Measurements from ENCODE around the gene ARHGAP18.

ARHGAP18 gene

DNA sequence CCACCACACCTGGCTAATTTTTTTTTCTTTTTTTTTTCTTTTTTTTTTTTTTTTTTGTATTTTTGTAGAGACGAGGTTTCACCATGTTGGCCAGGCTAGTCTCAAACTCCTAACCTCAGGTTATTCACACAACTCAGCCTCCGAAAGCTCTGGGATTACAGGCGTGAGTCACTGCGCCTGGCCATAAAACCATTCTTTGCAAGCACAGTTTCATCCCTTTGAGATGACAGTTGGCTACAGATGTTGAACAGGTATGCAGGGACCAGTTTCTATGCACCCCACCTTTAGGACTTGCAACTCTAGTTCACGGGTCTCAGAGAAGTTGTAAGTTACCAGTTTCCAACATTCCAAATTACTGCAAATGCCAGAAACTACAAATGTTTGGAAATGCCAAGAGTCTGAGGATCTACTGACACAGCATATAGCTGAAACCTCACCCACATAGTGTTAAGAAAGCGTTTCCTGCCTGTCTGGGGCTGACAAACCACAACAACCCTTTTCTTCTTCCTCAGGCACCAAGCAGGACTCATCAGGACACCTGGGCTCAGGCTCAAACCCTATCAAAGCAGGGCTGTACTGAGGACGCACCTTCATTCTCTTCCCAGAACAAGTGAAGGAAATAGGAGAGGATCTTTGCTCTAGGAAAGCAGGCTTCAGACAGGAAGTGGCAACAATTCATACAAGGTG, 22.9 kb downstream of the ARHGAP18 start:
- DNase-seq = no peak

DNA sequence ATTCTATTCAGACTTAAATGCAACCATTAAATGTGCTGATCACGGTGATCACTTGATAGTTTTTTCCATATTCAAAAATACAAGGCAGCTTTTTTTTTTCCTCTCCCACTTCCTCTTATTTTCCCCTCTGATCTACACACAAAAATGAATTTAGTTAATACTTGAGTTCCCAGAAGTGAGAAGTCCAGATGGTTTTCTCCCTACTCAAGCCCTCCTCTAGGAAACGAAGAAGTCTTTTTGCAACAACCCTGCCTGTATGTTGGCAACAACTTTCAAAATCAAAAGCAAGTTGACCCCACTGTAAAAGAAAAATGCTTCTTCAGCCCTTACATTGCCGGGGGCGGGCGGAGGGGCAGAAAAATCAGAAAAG, 24.3 kb downstream of the ARHGAP18 start:
- no peak for DNase-seq

DNA sequence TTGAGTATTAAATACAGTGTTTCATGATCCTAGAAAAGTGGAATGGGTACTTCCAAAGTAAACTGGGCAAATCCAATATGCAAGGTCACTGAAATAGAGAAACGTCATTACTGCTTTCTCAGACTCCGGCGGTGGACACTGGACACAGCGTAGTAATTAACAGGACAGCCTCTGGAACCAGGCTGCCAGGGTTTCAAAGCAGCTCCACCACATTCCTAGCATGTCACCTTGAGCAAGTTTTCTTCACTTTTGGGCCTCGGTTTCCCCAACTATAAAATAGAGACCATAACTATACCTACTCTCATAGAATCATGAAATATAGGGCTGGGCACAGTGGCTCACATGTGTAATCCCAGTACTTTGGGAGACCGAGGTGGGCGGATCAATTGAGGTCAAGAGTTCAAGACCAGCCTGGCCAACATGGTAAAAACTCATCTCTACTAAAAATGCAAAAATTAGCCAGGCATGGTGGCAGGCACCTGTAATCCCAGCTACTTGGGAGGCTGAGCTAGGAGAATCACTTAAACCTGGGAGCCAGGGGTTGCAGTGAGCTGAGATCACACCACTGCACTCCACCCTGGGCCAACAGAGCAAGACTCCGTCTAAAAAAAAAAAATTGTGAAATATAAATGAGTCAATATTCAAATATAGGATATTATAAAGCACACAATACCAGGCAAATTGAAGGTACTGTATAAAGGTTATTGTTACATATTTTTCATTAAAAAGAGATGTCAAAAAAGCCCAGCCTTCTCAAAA, 24.9 kb downstream of the ARHGAP18 start:
- DNase-seq = no peak

DNA sequence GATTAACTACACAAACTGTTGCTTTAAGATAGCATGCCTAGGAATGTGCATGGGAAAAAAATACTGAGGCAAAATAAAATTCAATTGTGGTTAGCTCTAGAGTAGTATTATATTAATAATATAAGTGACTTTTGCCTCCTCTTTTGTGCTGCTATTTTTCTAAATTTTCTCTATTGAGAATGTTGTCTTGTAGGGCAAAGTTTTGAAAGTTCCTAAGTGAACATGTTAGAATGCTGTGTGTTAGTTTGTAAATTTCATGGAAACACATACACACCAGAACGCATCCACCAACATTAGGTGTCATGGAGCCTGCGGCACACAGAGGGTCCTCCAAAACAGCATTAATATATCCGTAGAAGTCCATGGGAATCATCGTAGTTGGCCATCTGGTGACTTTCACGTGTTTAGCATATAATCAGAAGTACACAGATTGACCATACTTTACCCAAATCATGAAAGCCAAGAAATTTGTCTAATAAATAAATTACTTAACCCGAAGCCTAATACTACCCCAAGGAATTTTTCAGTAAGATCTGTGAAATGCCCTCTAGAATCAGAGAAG, 25.6 kb downstream of the ARHGAP18 start:
- DNase-seq = no peak

DNA sequence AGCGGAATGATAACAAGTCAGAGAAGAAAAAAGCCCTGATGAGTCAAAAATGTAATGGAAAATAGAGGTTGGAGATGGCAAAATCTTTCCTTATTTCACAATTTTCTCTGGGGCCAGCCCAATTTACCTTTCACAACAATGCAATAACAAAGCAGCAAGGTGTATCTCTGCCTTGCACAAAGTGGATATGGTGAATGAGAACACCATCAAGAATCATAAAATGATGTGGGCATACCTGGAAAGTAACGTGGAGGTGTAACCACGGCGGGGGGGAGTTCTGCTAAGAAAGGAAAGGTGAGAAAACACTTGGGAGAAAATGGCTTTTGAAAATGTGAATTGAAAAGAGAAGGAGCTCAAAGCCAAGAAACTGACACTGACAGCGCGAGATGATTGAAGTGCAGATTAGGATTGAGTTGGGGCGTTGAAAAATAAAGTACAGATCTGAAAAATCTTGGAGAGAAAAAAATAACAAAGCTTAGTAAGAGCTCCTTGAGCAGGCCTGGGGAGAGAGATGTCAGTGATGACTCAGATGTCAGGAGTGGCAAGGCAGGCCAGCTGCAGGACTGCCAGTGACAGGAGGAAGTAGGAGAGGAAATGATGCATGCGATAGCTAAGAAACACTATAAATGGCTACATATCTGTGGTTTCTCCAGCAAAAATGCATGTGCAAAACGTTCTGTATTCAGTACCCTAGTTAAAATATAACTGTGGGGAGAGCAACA, 26.2 kb downstream of the ARHGAP18 start:
- no peak for DNase-seq

DNA sequence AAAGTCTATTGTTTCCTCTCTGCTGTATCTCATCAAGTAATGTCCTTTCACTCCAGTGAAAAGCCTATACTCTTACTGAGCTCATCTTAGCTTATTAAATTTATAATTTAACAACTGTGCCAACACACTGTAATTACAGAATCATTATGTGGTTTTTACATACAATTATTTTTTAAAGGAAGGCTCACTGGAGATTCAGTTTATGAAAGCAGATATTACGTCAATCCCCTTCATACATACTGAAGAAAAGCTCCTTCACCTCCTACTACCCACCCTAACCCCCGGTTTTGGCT, 28.1 kb downstream of the ARHGAP18 start:
- DNase-seq = peak; percentile 18

DNA sequence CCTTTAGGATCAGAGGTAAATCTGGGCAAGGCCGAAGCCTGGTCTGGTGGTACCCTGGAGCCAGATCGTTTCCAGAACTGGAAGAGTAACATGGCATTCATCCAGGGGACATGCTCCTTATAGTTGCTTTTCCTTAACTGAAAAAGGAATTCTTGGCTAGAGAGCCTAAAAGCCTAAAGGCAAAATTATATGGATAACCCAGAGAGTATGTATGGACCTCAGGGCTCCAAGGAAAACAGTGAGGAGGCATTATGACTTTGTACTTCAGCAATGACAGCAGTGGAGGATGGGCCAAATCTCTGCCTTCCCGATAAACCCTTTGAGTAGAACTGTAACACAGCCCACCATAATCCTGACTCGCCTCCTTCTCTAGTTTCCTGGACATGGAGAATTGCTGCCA, 29.3 kb downstream of the ARHGAP18 start:
- no peak for DNase-seq

DNA sequence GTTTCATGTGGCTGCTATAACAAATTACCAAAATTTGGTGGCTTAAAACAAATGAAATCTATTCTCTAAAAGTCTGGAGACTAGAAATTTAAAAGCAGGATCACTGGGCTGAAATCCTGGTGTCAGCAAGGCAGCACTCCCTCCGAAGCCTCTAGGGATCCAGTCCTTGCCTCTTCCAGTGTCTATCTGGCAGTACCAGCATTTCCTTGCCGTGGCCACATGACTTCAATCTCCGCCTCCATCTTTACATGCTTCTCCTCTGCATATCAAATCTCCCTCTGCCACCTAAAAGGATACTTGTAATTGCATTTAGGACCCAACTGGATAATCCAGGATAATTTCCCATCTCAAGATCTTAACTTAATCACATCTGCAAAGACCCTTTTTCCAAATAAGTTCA, 30.2 kb downstream of the ARHGAP18 start:
- no peak for DNase-seq

DNA sequence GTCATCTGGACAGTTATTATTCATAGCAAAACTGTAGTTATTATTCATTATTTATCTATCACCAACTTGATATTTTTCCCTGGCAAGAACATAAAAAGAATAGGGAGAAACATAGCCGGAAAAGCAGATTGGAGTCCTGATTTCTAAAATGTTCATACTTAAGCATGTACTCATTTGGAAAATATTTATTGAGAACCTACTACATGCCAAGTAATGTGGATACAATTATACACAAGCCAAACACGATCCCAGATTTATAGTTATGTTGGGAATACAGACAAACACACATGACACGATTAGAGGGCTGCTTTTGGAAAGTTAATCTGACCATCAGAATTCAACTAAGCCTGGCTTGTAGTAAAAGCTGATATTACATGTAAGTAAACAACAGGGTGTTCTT, 30.7 kb downstream of the ARHGAP18 start:
- no peak for DNase-seq

DNA sequence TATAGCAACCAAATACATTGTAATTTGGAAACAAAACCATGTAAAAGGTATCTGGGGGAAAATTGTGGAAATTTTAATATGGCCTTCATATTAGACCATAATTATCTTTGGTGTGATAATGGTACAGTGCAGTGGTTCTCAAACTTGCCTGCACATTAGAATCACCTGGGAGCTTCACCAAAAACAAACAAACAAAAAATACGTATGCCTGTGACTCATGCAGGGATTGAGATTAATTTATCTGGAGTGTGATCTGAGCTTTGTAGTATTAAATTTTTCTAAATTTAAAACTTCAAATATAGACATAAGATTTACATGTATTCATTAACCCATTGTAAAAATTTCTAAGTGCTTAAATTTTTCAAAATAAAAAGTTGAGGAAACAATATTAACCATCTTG, 31.5 kb downstream of the ARHGAP18 start:
- DNase-seq = no peak

DNA sequence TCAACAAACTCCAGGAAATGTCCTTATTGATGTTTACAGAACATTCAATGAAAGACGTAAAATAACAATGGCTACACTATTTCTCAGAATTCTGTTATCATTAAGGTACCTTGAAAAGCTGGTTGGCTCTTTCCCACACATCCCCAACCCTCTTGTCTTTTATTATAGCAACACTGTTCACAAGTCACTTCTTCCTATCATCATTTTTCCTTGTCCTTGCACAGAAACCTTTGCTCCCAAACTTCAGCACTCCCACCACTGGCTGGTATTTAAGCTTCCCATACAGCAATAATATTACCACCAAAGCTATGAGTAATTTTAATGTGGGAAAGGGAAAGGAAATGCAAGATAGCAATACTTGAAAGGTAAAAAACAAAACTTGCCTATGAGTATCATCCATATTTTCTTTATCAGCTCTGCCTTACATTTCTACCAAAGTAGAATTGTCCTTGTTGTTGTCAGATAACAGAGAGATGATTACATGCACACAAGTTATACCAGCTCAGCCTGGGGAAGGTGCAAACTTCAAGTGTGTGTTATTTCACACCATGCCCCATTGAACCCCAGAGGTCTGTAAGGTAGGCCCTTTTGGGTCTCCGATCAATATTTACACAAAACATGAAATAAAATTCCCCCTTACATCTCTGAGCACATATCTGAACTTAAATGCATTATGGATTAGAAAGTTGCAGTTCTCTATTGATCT, 32.2 kb downstream of the ARHGAP18 start:
- no peak for DNase-seq

DNA sequence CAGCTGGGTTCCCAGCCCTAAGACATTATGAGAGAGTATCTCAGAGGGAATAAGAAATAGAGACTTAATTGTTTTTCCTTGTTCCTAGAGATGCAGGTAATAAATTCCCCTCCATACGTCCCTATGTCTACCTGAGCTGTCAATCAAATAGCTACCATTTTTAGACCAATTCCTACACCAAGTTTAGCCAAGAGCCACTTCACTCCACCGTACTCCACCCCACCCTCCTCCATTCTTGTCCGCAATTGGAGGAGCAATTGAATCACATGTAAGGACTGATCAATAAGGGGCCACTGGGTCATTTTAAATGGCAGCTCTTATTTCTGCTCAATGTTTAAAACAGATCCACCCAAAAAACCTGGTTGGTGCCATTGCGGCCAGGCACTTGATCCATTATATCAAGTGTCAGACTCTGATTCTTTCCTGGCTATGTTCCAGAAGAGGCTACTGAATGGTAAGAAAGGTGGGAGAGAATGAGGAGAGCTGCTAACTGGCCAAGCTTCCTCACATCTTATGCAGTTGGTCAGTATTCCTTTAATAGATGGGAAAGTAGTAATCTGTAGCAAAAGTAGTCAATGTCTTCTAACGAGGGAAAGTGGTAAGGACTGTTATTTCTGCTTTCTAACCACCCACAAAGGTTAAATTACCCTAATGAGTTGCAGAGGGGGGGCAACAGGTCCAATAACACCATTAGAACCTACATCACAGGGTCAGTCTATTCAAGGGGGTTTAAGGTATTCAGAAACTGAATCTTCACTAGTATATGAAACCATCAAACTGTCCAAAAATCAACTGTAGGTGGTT, 34.1 kb downstream of the ARHGAP18 start:
- DNase-seq = no peak

DNA sequence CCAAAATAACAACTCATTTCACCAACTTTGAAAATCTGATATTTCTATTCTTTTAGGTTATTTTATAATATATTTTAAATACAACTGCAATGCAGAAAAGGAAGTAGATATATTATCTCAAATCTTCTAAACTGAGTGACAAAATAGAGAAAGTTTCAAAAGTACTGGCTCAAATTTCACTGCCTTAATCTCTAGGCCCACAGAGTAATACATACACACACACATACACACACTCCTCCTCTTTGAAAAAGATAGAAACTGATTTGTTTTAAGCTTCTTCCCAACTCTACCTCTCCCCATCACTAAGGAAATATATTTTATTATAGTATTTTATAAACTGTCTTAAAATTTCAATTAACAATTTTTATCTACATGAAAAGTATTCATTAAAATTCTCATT, 36.2 kb downstream of the ARHGAP18 start:
- DNase-seq = no peak

DNA sequence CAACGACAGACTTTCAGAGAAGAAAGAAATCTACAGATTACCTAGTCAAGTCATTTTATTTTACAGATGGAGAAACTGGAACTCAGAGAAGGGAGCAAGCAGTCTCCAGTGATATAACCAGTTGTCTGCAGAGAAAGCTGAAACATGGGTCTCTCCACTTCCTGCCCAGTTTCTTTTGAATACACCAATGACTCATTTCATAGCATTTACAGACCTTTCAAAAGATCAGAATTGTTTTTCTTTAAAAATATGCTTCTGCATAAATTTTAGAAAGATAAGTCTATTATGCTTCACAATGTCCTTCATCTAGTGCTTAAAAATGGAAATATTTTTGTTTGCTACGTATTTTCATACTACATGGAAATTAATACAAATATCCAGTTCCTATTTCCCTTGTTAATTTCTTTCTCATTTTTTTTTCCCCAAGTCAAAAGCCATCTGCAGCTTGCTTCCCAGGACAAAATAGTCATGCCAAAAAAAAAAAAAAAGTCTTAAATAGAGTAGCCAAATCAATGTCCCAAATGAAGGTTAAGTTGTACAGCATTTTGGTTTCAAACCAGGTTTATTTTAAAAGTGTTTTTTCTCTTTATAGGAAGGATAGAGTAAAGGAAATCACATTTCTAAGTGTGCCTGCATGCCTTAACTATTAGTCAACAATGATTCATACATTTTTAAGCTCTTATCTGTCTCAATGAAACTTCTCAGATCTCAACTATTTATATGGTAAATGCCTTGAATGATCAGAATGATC, 36.9 kb downstream of the ARHGAP18 start:
- no peak for DNase-seq

DNA sequence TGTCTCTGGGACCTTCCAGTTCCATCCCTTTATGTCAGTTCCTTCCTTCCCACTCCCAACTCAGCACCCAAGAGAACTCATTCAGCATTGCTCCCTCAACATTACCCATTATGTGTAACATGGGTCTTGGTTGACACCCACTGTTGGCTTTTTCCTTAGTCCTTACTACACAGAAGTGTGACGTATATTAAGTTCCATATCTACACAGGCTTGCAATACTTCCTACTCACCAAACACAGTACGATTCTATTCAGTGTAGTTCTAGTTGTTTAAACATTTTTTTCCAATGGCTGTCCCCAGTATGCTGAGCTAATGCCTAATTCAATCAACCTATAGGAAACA, 37.7 kb downstream of the ARHGAP18 start:
- no peak for DNase-seq

DNA sequence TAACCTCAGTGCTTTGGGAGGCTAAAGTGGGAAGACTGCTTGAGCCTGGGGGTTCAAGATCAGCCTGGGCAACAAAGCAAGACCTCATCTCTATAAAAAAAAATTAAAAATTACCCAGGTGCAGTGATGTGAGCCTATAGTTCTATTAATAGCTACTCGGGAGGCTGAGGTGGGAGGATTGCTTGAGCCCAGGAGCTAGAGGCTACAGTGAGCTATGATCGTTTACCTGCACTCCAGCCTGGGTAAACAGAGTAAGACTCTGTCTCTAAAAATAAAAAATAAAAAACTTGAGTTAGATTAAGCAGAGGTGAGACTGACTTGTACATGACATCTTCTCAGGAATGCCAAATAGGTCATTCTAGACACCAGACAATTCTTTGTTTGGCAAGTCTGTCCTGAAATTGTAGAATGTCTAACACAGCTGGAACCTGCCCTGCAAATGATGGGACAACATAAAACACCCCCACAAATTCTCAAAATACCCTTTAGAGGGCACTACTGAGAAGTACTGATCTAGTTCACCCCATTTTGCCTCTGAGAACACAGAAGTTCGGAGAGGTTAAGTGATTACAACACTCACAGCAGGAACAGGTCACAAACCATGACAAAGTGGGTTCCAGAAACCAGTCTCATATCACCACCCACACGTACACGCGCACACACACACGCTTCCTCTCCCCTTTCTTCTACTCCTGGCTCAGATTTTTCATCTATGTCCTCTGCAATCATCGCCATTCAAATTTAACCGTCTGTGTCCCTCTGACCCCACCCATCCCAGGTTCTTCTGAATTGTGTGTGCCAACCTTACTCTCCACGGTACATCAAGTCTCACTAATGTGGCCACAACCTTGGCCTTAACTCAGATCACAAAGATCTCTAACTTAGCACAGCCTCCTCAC, 38.3 kb downstream of the ARHGAP18 start:
- DNase-seq = no peak

DNA sequence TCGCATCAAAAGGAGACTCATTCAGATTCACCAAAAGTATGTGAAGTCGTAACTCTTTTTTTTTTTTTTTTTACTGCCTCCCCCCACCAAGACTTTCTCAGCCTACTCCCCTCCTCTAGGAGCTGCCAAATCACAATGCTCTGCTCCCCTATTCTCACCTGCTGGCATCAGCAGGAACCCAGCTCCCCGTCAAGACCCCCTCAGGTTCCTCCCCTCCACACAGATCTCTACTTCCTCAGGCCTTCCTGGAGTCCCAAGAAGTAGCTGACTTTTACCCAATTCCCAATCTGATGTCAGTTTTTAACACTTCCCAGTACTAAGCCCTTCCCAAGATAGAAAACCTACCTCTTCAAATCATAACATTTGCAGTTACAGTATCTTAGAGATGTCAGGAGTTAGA, 39.3 kb downstream of the ARHGAP18 start:
- DNase-seq = no peak

DNA sequence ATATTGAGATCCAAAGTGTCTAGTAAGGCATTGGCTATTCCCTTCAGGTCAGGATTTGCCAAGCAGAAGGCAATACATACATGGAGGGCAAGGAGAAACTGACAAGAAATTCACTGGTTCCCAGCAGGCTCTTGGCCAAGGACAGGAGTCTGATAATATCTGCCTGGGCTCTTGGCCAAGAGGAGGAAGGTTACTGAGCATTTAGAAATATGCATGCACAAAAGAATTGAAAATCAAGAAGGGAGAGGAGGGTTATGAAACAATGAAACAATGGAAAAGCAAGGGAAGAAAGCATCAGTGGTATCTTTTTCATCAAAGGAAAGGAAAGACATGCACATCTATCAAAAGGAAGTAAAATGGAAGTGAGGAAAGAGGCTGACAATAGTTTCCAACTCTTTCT, 42.4 kb downstream of the ARHGAP18 start:
- DNase-seq = peak; percentile 50

DNA sequence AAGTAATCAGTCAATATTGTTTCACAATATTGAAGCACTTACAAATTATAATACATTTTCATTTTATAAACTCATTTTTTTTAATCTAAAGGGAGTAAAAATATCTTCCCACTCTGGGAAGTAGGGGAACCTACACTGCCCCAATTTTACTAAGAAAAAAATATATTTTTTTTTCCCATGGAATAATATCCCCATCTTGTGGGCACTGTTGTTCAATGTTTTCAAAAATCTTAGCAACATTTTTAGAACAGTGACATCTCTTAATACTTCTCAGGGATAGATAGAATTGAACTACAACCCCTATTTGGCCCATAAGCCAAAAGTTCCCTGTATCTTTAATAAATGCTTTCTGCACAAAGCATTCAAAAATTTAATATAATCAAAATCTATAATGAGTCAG, 42.9 kb downstream of the ARHGAP18 start:
- no peak for DNase-seq

DNA sequence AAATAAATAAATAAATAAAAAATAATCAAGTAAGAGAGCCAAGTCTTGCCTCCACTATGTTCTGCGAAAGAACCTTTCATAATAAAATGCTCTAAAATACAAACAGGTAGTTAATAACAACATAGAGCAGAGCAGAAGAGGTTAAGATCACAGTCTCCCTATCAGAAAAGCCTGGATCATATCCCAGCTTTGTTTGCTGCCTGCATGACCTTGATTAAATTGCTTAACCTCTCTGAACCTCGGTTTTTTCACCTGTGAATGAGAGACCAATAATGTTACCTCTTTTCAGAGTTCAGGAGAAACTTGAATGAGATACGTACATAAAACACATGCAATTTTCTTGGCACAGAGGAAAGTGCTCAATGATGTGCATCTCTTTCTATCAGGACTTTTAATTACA, 44.4 kb downstream of the ARHGAP18 start:
- no peak for DNase-seq

DNA sequence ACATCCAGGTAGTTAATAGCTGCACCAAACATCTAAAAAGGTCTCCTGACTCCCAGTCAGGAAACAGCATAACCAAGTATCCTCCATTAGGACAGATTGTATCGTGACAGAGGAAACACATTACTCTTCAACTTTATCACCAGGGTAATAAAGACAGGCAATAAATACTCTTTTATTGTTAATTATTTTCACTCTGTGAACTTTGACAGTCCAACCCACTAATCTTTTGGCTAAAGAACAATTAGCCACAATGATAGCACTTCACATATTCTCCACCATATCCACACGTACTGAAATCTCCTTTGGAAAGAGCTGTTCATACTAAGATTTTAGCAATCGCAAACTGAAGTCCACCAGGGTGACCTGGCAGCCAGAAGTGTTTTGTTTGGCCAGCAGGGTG, 46.4 kb downstream of the ARHGAP18 start:
- no peak for DNase-seq
